Measurements from ENCODE around the gene LRRC38. TPM values are rescaled to one million over a fixed set of nuclear protein-coding genes. Genes with fewer than 3 reads are reported as not detected.
A peak's percentile ranks its signal among the peaks of the same experiment; 100 is the strongest.

LRRC38 gene
- total and polyA plus RNA-seq, 2 of the 4 experiments (the other 2 are of a cell fraction) = not detected

- no peaks in the 10 kb centered on the region for H3K79me1 ChIP-seq (ENCODE audit: low read depth in 1 of 2, low read length in 2 of 2)
- H3K27me3 ChIP-seq (ENCODE audit: control insufficient read depth, insufficient read depth, low read length) = no peaks in the 10 kb centered on the region; the same call in 1 of the 2 replicates
- no peaks in the 10 kb centered on the region for H3K36me3 ChIP-seq (ENCODE audit: control insufficient read depth, insufficient read depth, low read length)
- H3K56ac ChIP-seq (ENCODE audit: extremely low read depth, insufficient read depth, low read length) = no peak overlapping the region
- no peak overlapping the region for H2AK5ac ChIP-seq (ENCODE audit: low read depth, low read length)
- H4K91ac ChIP-seq (ENCODE audit: insufficient read depth, low read depth, low read length) = no peak overlapping the region
- no peak overlapping the region for H4K8ac ChIP-seq (ENCODE audit: low read depth in 2 of 2, low read length in 2 of 2)
- H2BK5ac ChIP-seq (ENCODE audit: low read depth, low read length, poor library complexity, severe bottlenecking) = no peak overlapping the region
- H2AFZ ChIP-seq (replicated peaks; ENCODE audit: low read length, poor library complexity) = peak overlapping the region; percentile 51
- H3K9me3 ChIP-seq (ENCODE audit: control insufficient read depth, insufficient read depth, low read length) = peaks cover 25% of the 10 kb centered on the region
- POLR2A ChIA-PET (ENCODE audit: unreplicated experiment) = no interaction called here
- no peak overlapping the region for H4K5ac ChIP-seq (ENCODE audit: low read depth, low read length)
- no peak overlapping the region for H2BK120ac ChIP-seq (ENCODE audit: low read depth, low read length)
- H2AK9ac ChIP-seq (replicated peaks; ENCODE audit: low read depth, low read length, poor library complexity) = no peak overlapping the region
- in situ Hi-C loops (cut with MboI; ENCODE audit: low sequenced_read_pairs) (no loop called here), intact Hi-C loops (cut with micrococcal nuclease) (no loop called here), dilution Hi-C loops (cut with HindIII; ENCODE audit: low sequenced_read_pairs, unreplicated experiment) (no loop called here)
- H3K14ac ChIP-seq (replicated peaks; ENCODE audit: low read depth, low read length) = no peak overlapping the region
- H3K9me1 ChIP-seq (ENCODE audit: insufficient read depth, low read length) = no peaks in the 10 kb centered on the region
- CTCF ChIA-PET = no interaction called here
- no peak overlapping the region for H3K4ac ChIP-seq (ENCODE audit: low read depth, low read length)
- H3K4me1 ChIP-seq (ENCODE audit: control insufficient read depth, insufficient read depth, low read length) = no peaks in the 10 kb centered on the region
- no peak overlapping the region for H3K9ac ChIP-seq (ENCODE audit: low read depth, low read length)
- TF ChIP-seq BHLHE40 (IDR thresholded peaks at IDR 0.05; ENCODE audit: low read depth, low read length) = no peak
- TF ChIP-seq RCOR1 (IDR thresholded peaks at IDR 0.05; ENCODE audit: insufficient replicate concordance, low read length) = no peak
- no peak for TF ChIP-seq FOS (IDR thresholded peaks at IDR 0.05; ENCODE audit: low read depth, low read length)
- TF ChIP-seq CTCF (conservative IDR thresholded peaks at IDR 0.05; ENCODE audit: low read depth, low read length) = no peak
- TF ChIP-seq USF2 (IDR thresholded peaks at IDR 0.05; ENCODE audit: low read depth, low read length) = no peak
- TF ChIP-seq MXI1 (IDR thresholded peaks at IDR 0.05; ENCODE audit: borderline replicate concordance, low read depth, low read length) = no peak
- TF ChIP-seq SMC3 (IDR thresholded peaks at IDR 0.05; ENCODE audit: low read depth, low read length) = no peak
- H2BK15ac ChIP-seq (ENCODE audit: low read depth, low read length) = no peak overlapping the region
- DNase-seq = no peak
- H2BK20ac ChIP-seq (ENCODE audit: low read depth, low read length) = no peak overlapping the region
- H4K20me1 ChIP-seq (ENCODE audit: insufficient read depth, low read length) = no peaks in the 10 kb centered on the region
- no peak overlapping the region for H3K27ac ChIP-seq (ENCODE audit: insufficient read depth, low read length)
- no peak overlapping the region for H3K4me2 ChIP-seq (ENCODE audit: low read depth, low read length)
- WGBS, 2 experiments (ENCODE audit: extremely low coverage in 2 of 2, insufficient read length in 1 of 2) = no CpG with 5 or more reads among the region's 6 CpGs
- no peak for ATAC-seq (ENCODE audit: low read depth)
- no peak overlapping the region for H3K4me3 ChIP-seq (ENCODE audit: insufficient read depth, low read depth, low read length)
- no peak overlapping the region for H3K18ac ChIP-seq (ENCODE audit: low read depth, low read length)
- BruUV-seq (replicated peaks) = no TSS peak
- H3K23ac ChIP-seq (ENCODE audit: low read depth, low read length) = no peak overlapping the region
Measured at GRCh38 chr1:13510499-13510898, 3.3 kb downstream of the LRRC38 start.
